DMS114 treated with DMSO at 0.1 percent for 48 hours (cell line): ENCODE measurements around the gene EML3.
"Not testable (repeated sequence)": the region's sequence is repeated elsewhere in the genome, so short reads cannot be mapped to it uniquely, and the experiment has no call there.

Experiments used
- DNase-seq: peaks from one replicate; lab custom pipeline; 2025; ENCODE audit not compliant: unreplicated experiment; lab: John Stamatoyannopoulos, UW

The EML3 gene, protein sequence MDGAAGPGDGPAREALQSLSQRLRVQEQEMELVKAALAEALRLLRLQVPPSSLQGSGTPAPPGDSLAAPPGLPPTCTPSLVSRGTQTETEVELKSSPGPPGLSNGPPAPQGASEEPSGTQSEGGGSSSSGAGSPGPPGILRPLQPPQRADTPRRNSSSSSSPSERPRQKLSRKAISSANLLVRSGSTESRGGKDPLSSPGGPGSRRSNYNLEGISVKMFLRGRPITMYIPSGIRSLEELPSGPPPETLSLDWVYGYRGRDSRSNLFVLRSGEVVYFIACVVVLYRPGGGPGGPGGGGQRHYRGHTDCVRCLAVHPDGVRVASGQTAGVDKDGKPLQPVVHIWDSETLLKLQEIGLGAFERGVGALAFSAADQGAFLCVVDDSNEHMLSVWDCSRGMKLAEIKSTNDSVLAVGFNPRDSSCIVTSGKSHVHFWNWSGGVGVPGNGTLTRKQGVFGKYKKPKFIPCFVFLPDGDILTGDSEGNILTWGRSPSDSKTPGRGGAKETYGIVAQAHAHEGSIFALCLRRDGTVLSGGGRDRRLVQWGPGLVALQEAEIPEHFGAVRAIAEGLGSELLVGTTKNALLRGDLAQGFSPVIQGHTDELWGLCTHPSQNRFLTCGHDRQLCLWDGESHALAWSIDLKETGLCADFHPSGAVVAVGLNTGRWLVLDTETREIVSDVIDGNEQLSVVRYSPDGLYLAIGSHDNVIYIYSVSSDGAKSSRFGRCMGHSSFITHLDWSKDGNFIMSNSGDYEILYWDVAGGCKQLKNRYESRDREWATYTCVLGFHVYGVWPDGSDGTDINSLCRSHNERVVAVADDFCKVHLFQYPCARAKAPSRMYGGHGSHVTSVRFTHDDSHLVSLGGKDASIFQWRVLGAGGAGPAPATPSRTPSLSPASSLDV

DNA sequence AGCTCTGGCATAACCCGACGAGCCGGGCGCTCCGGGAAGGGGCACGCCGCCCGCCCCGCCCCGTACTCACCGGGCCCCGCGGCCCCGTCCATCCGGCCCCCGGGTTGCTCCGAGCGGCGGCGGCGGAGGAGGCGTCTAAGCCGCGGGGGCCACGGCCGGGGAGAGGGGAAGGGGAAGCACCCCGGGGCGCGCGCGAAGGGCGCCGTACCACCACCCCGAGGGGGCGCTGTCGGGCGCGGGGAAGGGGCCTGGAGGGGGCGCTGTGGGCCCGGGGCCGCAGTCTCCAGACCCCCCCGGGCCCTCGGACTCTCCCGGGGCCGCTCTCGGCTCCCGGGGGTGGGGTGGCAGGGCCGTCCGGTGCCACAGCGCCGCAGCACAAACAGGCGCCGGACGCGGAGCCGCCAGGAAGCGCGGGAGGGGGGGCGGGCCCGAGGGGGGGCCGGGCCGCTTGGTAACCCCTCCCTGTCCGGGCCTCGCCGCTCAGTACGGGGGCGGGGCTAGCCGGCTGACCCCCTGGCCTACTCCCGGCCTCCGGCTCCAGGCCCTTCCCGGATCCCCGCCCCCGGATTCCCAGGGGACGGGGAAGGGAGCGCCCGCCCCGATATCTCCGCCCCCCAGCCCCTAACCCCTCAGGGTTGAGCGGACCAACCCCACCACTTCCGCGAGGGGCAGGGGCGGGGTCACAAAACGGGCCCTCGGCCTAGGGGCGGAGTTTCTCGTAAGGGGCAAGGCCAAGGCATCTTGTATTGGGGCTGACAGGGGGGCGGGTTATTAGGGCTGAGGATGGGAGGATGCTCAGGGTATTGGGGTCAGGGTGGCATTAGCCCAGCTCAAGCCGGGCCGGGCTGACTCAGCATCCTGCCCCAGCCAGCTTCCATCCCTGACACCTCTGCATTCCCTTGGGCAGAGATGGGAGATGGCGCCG lies at the start of gene EML3, which contains the start of gene ROM1:
EML3 (minus strand) TSS at position 410 of the 925 bp plus-strand sequence; CDS start at position 92, 318 bp downstream.
ROM1 (plus strand) TSS at position 892 of the 925 bp plus-strand sequence; CDS start at position 917, 25 bp downstream.
- peak; percentile 49 for DNase-seq

DNA sequence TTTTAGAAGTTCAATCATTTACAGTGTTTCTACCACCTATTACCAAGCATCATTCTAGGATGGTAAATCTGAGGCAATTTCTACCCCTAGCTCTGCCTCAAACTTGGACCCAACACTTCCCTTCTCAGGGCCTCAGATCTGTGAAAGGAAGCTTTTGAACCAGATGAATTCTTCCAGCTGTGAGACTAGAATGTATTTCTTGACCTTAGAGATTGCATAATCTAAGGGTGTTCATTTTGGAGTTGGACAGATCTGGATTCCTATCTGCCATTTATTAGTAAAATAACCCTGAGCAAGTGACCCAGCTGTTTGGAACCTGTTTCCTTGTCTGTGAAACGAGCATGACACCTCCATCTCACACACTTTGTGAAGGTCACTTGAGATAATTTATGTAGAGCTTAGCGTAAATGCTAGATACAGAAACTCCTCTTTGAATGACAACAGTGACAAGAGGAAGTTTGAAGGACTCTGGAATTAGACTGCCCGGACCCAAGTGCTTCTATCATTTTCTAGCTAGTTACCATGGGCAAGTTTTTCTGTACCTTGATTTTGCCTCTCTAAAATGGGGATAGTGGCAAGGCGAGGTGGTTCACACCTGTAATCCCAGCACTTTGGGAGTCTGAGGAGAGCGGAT lies 44.3 kb upstream of the EML3 start:
- DNase-seq: no peak

DNA sequence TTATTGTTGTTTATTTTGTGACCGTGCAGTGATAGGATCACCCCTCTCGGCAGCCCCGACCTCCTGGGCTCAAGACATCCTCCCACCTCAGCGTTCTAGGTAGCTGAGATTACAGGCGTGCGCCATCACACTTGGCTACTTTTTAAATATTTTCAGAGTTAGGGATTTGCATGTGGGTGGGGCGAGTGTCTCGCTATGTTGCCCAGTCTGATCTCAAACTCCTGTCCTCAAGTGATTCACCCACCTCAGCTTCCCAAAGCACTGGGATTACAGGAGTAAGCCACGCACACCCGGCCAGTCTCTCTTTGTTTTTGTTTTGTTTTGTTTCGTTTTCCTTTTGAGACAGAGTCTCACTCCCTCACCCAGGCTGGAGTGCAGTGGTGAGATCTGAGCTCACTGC lies 41.7 kb upstream of the EML3 start:
- no peak for DNase-seq

DNA sequence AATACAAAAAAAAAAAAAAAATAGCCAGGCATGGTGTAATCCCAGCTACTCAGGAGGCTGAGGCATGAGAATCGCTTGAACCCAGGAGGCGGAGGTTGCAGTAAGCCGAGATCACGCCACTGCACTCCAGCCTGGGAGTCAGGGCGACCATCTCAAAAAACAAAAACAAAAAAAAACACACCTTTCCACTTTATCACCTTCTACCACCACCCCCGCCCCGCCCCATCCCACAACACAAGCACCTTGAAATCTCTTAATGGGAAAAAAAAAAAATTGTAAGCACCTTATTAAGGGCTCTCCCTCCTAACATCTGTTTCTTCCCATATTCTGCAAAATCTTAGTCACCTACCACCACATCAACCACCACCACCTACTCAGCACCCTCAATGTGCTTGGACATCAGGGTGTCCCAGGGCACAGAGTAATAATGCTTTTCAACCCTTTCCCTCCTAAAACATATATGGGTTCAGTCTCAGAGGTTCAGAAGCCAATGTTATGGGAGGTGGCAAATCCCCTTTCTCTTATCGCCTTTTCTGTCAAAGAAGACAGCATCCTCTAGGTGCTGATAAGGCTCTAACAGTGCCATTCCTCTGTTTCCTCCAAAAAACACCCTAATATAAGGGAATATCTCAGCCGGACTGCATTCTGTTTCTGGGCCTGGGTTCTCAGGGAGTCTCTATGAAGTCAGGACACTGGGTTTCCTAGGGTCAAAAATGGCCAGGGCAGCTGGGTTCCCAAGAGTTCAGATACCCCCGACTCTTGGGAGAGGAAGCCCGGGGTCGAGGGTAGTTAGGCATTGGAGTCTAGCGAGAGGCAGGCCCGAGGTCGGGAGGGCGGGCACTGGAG lies 39.8 kb upstream of the EML3 start:
- no peak for DNase-seq

DNA sequence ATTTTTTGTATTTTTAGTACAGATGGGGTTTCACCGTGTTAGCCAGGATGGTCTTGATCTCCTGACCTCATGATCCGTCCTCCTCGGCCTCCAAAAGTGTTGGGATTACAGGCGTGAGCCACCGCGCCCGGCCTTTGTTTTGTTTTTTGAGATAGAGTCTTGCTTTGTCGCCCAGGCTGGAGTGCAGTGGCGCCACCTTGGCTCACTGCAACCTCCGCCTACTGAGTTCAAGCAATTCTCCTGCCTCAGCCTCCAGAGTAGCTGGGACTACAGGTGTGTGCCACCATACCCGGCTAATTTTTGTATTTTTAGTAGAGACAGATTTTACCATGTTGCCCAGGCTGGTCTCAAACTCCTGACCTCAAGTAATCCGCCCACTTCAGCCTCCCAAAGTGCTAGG lies 37.7 kb upstream of the EML3 start:
- not testable (repeated sequence) for DNase-seq

DNA sequence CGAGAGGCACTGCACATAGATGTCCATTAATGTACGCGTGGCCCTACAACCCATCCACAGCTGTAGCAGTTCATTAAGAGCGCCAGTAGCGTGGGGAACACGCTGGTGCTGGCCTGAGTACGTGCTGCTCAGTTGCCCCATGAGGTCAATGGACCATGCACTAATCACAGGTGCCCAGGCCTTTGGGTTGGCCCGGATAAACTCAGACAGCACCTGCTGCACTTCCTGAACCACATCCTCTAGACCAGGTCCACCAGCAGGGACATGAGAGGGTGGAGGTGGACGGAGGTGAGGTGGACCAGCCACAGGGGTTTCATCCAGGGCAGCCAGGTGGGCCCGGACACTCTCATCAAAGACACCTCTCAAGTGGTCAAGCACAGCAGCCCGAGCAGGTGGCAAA lies 36.9 kb upstream of the EML3 start:
- no peak for DNase-seq

DNA sequence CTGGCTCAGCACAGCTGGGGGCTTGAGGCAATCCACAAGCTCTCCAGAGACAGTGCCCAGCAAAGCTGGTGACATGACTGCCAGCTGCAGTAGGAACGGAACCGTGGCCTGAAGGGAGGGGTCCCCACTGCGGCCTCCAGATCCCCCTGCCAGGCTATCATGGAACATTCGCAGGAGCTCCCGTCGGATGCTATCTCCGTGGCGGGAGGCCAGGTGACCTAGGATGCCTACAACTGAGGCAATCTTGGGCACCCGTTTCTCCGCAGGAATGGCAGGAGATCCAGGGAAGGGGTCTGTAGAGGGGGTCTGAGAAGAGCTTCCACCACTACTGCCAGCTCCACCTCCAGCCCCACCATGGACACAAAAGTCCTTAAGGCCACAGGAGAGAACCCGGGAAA lies 36.4 kb upstream of the EML3 start:
- DNase-seq: no peak

DNA sequence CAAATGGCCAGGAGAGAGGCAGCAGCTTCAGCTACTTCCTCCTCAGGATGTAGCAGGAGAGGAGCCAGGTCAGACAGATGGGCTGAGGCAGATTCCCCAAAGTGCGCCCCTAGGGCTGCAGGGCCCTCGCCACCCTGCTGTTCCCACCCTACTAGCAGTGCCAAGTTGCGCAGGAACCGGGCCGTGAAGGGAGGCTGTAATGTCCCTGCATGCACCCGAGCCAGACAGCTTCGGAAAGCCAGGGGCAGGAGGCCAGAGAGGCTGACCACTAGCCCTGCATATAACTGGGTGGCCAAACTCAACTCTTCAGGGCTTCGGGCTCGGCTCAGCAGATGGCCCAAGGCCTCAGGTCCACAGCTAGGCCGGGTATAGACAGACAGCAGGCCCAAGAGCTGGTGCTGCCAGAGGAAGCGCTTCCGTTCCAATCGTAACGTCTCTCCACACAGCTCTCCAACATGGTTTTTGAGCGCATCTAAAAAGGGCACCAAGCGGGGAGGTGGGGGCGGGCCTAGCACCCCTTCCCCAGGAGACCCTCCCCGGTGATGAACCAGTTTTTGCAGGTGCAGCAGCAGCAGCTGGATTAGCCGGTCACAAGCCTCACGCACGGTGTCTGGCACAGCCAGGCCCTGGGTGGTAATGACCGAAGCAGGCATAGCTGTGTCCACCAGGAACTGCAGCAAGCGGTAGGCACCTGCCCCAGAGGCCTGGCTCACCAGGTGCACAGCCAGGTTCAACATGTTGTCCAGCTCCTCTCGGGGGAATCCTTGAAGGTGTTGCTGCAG lies 35.8 kb upstream of the EML3 start:
- no peak for DNase-seq

DNA sequence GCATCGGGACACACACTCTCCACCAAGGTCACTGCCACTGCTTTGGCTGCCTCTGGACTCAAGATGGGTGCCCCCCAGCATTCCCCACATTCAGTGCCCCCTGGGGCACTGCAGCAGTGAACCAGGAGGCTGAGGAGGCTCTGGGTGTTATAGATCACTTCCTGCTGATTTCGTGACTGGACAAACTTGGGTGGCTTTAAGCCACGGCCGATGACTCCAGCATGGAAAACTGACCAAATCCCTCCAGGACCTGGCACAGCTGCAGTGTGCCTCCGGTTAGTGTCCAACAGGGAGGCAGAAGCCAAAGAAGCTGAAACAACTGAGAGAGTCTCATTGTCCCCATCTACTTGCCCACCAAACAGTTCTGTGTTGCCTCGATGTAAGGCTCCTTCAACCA lies 35.0 kb upstream of the EML3 start:
- no peak for DNase-seq

DNA sequence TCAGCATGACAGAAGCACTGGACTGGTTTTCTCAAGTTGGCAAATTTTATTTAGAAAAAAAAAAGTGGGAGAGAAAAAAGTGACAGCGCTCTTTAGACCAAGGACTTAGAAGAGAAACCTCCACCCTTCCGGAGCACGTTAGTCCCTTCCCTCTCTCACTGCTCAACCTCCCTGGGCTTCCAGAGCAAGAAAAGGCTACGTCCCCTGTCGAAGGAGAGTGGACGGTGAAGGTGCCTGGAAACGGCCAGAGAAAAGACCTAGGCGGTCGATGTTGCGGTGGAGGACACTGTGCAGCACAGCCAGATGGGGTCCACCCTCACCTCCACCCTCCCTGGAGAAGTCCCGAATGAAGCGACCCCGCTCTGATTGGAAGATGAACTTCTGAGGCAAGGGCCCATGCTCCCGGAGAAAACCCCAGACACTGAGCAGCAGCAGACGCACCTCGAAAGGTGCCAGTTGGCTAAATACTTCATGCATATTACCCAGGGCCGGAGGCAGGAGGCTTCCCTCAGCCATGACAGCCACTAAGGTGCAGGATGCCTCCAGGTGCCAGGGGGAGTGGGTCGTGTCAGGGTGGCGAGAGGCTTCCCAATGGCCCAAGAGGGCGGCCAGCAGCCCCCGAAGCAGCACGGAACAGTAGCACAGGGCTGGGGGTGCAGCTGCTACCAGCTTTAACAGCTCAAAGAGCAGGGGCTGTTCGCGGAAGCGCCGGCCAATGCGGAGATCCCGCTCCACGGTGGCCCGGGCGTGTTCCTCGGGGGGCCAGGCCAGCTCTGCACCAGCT lies 34.4 kb upstream of the EML3 start:
- no peak for DNase-seq

DNA sequence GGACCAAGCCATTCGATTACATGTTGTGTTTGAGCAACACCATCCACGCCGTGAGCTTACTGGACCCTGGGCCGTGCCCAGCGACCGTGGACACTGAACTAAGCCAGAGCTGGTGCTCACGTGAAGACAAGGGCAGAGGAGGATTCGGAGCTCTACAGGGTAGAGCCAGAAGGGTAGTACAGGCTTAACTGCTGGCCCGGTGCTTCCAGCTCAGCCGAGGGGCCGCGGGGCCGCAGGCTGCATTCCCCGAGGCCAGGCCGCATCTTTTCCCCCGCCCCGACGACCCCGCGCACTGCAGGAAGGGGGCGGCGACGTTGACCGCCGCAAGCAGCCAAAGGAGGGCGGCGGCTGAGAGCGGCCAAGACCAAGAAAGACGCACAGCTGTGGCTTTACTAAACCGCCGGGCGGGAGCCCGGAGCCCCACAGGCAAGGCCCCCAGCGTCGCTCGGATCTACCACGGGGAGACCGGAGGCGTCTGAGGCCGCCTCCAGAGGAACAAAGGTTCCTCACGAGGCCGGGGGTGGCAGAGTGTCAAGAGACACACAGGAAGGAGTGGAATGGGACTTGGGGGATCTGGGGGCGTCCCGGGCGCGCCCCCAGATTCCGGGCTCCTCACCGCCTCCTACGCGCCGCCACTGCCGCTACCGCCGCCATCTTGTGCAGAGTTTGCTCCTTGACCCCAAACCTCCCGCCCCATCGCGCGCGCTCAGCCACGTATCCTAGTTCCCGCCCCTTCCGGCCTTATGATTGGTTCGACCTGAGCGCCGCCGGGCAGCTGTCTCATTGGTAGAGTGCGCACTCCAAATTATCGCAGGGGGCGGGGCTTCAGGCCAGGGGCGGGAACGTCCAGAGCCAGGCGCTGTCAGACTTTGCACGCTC lies 33.6 kb upstream of the EML3 start, which contains the start of gene GANAB:
GANAB (minus strand) TSS at position 668 of the 879 bp plus-strand sequence; CDS start at position 654, 14 bp downstream.
- peak; percentile 97 for DNase-seq

DNA sequence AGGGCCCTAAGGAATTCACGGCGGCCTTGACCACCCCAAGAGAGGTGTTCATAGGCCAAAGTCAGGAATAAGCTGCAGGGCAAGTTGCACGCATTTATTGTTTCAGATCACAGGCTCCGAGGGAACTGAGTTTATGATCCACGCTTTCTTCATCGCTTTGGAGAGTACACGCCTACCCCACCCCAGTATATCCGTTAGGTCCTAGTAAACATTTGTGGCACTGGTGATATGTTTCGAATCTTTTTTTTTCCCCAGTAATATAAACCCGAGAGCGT lies 33.0 kb upstream of the EML3 start:
- no peak for DNase-seq

DNA sequence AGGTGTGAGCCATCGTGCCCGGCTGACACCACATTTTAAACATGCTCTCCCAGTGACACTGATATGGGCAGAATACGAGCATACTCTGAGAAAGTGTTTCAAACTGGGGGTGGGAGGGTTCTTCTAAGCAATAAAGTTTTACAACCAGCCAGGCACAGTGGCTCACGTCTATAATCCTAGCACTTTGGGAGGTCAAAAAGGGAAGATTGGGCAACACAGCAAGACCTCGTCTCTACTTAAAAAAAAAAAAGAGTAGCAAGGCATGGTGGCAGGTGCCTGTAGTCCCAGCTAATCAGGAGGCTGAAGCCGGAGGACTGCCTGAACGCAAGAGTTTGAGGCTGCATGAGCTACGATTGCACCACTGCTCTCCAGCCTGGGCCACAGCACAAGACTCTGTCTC lies 31.6 kb upstream of the EML3 start:
- no peak for DNase-seq

DNA sequence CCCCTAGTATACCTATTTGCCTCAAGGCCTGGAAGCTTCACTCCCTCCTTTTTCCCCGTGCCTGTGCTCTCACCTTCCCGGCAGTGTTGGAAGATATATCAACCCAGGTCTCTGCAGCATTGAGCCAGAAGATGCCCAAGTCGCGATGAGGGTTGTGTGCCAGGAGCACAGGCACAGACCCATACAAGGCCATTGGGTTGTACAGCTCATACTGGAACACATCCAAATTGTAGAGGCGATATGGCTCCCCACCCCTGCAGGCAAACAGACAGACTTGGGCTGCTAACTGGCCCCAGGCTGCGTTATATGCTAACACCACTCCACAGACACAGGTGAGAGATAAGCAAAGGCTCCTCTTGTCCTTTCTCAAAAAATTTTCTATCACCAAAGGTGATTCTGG lies 19.9 kb upstream of the EML3 start:
- DNase-seq: no peak

DNA sequence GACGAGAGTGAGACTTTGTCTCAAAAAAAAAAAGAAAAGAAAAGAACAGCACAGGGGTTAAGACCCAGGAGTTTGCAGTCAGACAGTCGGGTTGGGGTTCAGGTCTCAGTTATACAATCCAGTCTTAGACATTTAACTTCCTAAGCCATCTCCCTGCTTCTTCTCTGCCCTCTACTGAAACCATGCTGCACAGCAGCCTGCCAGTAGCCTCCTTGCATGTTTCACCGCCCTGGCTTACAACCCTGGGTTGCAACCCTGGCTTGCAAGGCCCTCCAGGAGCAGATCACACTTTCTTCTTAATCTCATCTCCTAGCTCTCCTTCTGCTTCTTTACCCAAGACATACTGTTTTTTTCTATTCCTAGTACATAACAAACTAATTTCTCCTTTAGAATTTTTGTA lies 15.1 kb upstream of the EML3 start:
- peak; percentile 26 for DNase-seq

DNA sequence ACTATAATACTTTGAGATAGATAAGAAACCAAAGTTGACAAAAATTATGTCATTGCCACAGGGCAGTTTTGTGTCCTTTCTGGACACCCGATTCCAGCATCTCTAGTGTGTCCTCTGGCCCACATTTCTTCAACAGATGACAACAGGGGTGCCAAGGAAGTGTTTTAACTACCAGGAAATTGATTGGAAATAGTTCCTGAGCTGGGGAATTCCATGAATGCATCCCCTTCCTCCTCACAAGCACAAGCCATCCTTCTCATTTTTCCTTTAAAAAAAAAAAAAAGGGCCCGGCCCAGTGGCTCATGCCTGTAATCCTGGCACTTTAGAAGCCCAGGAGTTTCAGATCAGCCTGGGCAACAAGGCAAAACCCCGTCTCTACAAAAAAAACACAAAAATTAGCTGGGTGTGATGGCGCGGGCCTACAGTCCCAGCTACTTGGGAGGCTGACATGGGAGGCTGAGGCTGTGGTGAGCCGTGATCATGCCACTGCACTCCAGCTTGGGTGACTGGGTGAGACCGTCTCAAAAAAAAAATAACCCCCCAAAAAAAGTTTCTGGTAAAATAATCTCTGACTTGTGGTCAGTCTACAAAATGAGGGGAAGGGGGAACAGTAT lies 10.0 kb upstream of the EML3 start:
- no peak for DNase-seq
